HepG2 (cell line): ENCODE measurements around the gene CBFA2T2. TPM values are rescaled to one million over a fixed set of nuclear protein-coding genes. Genes with fewer than 3 reads are reported as not detected.

Source experiments
- CHCHD3 ChIP-seq: sonication (generic); formaldehyde crosslinking; IDR thresholded peaks from 2 replicates; pipeline ENCODE4 v1.8.0; 2022; ENCODE audit warnings: mild to moderate bottlenecking, missing genetic modification reagents, moderate library complexity
- ELF4 ChIP-seq: sonication (generic); formaldehyde crosslinking; IDR thresholded peaks from 2 replicates; pipeline ENCODE4 v1.5.0; 2020; ENCODE audit warnings: missing genetic modification reagents, mild to moderate bottlenecking, moderate library complexity, borderline replicate concordance
- NR2F1 ChIP-seq, 2 experiments: fragments of 450-650 bp in 1 of 2; formaldehyde crosslinking in 1 of 2; IDR thresholded peaks; 2 replicates each; pipeline versions ENCODE4 v1.5.0 to v1.6.1; 2016 to 2020; ENCODE audit warnings: mild to moderate bottlenecking in 1 of 2, missing compliant biosample characterization in 1 of 2, missing genetic modification reagents in 1 of 2, moderate library complexity in 1 of 2
- RBM39 ChIP-seq: fragments of 200-400 bp; formaldehyde crosslinking; IDR thresholded peaks from one replicate; pipeline ENCODE4 v1.6.1; 2018; ENCODE audit warnings: antibody characterized with exemption, mild to moderate bottlenecking, low read depth, low read length; ENCODE audit not compliant: poor library complexity, severe bottlenecking
- U2AF2 ChIP-seq: fragments of 200-400 bp; formaldehyde crosslinking; IDR thresholded peaks from 2 replicates; pipeline ENCODE4 v1.6.1; 2017; ENCODE audit warnings: low read depth, mild to moderate bottlenecking, low read length
- ZMAT3 ChIP-seq: sonication (generic); formaldehyde crosslinking; conservative IDR thresholded peaks from 2 replicates; pipeline ENCODE4 v1.7.0; 2021; ENCODE audit warnings: missing genetic modification reagents
- ZNF292 ChIP-seq: sonication (generic); formaldehyde crosslinking; IDR thresholded peaks from 2 replicates; pipeline ENCODE4 v1.8.1; 2022; ENCODE audit warnings: mild to moderate bottlenecking, low read depth, missing genetic modification reagents, borderline replicate concordance
- ZNF629 ChIP-seq: sonication (generic); formaldehyde crosslinking; conservative IDR thresholded peaks from 2 replicates; pipeline ENCODE4 v1.5.0; 2020; ENCODE audit warnings: missing genetic modification reagents
- ZNF746 ChIP-seq: sonication (generic); formaldehyde crosslinking; IDR thresholded peaks from 2 replicates; pipeline ENCODE4 v1.8.0; 2022; ENCODE audit warnings: mild to moderate bottlenecking, missing genetic modification reagents
- ZSCAN20 ChIP-seq: sonication (generic); formaldehyde crosslinking; IDR thresholded peaks from 2 replicates; pipeline ENCODE4 v1.4.0; 2020; ENCODE audit warnings: missing genetic modification reagents, mild to moderate bottlenecking, borderline replicate concordance
- polyA plus RNA-seq, 8 experiments: library from polyadenylated mRNA; depleted of rRNA in 3 of 8; stranded (reverse) in 7 of 8; unstranded in 1 of 8; fragments of >200 nt; fragmentation: Illumina TruSeq in 4 of 8; extraction: Trizol in 4 of 8; gene quantifications; 2 replicates each; pipeline versions ENCODE4 v1.2.1 to v1.2.3, GENCODE V29; 2011 to 2016; ENCODE audit warnings: low read depth in 4 of 8, missing spikeins in 1 of 8, mixed read lengths in 1 of 8; ENCODE audit not compliant: insufficient read depth in 1 of 8
- total RNA-seq, 5 experiments: library from RNA; depleted of rRNA; stranded (reverse); fragments of >200 nt; fragmentation: Illumina TruSeq; extraction: Trizol; gene quantifications; 2 replicates each; pipeline ENCODE4 v1.2.3, GENCODE V29; 2016; ENCODE audit warnings: low read depth in 1 of 5
- TF ChIP-seq, protein P1 (sequence below): IDR thresholded peaks from 2 replicates; pipeline ENCODE4 v1.6.1; 2016
- TF ChIP-seq, protein P2 (sequence below): sonication (generic); formaldehyde crosslinking; conservative IDR thresholded peaks from 2 replicates; pipeline ENCODE4 v1.4.0; 2020; ENCODE audit warnings: missing genetic modification reagents
- TF ChIP-seq, protein P3 (sequence below): sonication (generic); formaldehyde crosslinking; IDR thresholded peaks from 2 replicates; pipeline ENCODE4 v1.4.0; 2020; ENCODE audit warnings: missing genetic modification reagents, borderline replicate concordance
- TF ChIP-seq, protein P4 (sequence below): sonication (generic); formaldehyde crosslinking; IDR thresholded peaks from 2 replicates; pipeline ENCODE4 v1.4.0; 2020; ENCODE audit warnings: missing genetic modification reagents
- TF ChIP-seq, protein P5 (sequence below): sonication (generic); formaldehyde crosslinking; conservative IDR thresholded peaks from 2 replicates; pipeline ENCODE4 v1.8.0; 2022; ENCODE audit warnings: low read depth, missing genetic modification reagents
- TF ChIP-seq, protein P6 (sequence below): fragments of 450-650 bp; IDR thresholded peaks from 2 replicates; pipeline ENCODE4 v1.6.1; 2016

CBFA2T2 gene
- total and polyA plus RNA-seq, 2 of the 13 experiments (the other 11 are each of a cell fraction or from before 2014, with no cell fraction given): 6.3 to 21.2 TPM

DNA sequence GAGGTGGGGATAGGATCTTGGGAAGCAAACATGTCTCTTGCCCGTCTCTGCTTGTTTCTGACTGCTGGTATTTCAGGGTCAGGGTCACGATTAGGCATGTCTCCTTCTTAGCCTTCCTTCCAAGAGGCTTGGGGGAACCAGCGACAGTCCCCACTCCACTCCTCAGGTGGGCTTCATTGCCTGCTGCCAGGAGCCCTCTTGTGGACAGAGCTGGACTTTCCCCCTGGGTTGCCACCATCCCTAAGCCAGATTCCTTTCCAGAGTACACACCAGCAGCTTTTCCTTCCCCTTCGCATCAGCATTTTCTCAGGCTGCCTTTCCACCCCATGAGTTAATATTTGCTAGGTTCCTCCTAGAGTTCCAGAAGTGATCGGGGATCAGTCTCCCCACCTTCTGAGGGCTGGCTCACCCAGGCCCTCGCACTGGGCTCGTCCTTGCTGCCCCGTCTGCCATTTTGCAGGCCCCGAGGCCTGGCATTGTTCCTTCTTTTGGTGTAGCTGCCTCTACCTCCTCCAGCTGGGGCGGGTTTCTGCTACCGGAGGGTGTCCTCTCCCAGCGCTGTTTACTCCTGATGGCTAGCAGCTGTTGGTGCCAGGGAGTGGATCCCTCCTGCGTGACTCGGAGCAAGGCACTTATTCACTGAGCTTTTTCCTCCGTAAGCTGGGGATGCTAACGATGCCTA, 163.5 kb downstream of the CBFA2T2 start (continued):
- TF ChIP-seq, protein P1, sequence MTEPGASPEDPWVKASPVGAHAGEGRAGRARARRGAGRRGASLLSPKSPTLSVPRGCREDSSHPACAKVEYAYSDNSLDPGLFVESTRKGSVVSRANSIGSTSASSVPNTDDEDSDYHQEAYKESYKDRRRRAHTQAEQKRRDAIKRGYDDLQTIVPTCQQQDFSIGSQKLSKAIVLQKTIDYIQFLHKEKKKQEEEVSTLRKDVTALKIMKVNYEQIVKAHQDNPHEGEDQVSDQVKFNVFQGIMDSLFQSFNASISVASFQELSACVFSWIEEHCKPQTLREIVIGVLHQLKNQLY: no peak
- TF ChIP-seq RBM39: no peak
- TF ChIP-seq, protein P2, sequence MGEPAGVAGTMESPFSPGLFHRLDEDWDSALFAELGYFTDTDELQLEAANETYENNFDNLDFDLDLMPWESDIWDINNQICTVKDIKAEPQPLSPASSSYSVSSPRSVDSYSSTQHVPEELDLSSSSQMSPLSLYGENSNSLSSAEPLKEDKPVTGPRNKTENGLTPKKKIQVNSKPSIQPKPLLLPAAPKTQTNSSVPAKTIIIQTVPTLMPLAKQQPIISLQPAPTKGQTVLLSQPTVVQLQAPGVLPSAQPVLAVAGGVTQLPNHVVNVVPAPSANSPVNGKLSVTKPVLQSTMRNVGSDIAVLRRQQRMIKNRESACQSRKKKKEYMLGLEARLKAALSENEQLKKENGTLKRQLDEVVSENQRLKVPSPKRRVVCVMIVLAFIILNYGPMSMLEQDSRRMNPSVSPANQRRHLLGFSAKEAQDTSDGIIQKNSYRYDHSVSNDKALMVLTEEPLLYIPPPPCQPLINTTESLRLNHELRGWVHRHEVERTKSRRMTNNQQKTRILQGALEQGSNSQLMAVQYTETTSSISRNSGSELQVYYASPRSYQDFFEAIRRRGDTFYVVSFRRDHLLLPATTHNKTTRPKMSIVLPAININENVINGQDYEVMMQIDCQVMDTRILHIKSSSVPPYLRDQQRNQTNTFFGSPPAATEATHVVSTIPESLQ: no peak
- 0 out of 2 replicates have a peak, but pooled peaks have one; percentile 25 for TF ChIP-seq CHCHD3 (CRISPR knock-in tag)
- 0 out of 2 replicates have a peak, but pooled peaks have one; percentile 38 for TF ChIP-seq ZMAT3 (CRISPR knock-in tag)
- TF ChIP-seq, protein P3, sequence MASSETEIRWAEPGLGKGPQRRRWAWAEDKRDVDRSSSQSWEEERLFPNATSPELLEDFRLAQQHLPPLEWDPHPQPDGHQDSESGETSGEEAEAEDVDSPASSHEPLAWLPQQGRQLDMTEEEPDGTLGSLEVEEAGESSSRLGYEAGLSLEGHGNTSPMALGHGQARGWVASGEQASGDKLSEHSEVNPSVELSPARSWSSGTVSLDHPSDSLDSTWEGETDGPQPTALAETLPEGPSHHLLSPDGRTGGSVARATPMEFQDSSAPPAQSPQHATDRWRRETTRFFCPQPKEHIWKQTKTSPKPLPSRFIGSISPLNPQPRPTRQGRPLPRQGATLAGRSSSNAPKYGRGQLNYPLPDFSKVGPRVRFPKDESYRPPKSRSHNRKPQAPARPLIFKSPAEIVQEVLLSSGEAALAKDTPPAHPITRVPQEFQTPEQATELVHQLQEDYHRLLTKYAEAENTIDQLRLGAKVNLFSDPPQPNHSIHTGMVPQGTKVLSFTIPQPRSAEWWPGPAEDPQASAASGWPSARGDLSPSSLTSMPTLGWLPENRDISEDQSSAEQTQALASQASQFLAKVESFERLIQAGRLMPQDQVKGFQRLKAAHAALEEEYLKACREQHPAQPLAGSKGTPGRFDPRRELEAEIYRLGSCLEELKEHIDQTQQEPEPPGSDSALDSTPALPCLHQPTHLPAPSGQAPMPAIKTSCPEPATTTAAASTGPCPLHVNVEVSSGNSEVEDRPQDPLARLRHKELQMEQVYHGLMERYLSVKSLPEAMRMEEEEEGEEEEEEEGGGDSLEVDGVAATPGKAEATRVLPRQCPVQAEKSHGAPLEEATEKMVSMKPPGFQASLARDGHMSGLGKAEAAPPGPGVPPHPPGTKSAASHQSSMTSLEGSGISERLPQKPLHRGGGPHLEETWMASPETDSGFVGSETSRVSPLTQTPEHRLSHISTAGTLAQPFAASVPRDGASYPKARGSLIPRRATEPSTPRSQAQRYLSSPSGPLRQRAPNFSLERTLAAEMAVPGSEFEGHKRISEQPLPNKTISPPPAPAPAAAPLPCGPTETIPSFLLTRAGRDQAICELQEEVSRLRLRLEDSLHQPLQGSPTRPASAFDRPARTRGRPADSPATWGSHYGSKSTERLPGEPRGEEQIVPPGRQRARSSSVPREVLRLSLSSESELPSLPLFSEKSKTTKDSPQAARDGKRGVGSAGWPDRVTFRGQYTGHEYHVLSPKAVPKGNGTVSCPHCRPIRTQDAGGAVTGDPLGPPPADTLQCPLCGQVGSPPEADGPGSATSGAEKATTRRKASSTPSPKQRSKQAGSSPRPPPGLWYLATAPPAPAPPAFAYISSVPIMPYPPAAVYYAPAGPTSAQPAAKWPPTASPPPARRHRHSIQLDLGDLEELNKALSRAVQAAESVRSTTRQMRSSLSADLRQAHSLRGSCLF (CRISPR knock-in tag): no peak
- TF ChIP-seq, protein P4, sequence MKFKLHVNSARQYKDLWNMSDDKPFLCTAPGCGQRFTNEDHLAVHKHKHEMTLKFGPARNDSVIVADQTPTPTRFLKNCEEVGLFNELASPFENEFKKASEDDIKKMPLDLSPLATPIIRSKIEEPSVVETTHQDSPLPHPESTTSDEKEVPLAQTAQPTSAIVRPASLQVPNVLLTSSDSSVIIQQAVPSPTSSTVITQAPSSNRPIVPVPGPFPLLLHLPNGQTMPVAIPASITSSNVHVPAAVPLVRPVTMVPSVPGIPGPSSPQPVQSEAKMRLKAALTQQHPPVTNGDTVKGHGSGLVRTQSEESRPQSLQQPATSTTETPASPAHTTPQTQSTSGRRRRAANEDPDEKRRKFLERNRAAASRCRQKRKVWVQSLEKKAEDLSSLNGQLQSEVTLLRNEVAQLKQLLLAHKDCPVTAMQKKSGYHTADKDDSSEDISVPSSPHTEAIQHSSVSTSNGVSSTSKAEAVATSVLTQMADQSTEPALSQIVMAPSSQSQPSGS (CRISPR knock-in tag): peak; percentile 41; the same call in 1 of the 2 replicates
- TF ChIP-seq ZNF292 (CRISPR knock-in tag): no peak
- TF ChIP-seq ZNF629 (CRISPR knock-in tag): no peak
- 0 out of 2 replicates have a peak, but pooled peaks have one; percentile 10 for TF ChIP-seq ZNF746
- TF ChIP-seq, protein P5, sequence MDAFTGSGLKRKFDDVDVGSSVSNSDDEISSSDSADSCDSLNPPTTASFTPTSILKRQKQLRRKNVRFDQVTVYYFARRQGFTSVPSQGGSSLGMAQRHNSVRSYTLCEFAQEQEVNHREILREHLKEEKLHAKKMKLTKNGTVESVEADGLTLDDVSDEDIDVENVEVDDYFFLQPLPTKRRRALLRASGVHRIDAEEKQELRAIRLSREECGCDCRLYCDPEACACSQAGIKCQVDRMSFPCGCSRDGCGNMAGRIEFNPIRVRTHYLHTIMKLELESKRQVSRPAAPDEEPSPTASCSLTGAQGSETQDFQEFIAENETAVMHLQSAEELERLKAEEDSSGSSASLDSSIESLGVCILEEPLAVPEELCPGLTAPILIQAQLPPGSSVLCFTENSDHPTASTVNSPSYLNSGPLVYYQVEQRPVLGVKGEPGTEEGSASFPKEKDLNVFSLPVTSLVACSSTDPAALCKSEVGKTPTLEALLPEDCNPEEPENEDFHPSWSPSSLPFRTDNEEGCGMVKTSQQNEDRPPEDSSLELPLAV (CRISPR knock-in tag): no peak
- no peak for TF ChIP-seq U2AF2
- TF ChIP-seq, protein P6, sequence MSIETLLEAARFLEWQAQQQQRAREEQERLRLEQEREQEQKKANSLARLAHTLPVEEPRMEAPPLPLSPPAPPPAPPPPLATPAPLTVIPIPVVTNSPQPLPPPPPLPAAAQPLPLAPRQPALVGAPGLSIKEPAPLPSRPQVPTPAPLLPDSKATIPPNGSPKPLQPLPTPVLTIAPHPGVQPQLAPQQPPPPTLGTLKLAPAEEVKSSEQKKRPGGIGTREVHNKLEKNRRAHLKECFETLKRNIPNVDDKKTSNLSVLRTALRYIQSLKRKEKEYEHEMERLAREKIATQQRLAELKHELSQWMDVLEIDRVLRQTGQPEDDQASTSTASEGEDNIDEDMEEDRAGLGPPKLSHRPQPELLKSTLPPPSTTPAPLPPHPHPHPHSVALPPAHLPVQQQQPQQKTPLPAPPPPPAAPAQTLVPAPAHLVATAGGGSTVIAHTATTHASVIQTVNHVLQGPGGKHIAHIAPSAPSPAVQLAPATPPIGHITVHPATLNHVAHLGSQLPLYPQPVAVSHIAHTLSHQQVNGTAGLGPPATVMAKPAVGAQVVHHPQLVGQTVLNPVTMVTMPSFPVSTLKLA: no peak
- no peak for TF ChIP-seq ELF4 (CRISPR knock-in tag)
- TF ChIP-seq ZSCAN20 (CRISPR knock-in tag): no peak
- TF ChIP-seq NR2F1 (CRISPR knock-in tag; IDR thresholded peaks at IDR 0.05): no peak
